OCI-LY1 (cell line): ENCODE results near the gene PPP2R2C.

Experiments
- CTCF ChIP-seq: fragments of 200-600 bp; sonication (generic), shearing (Covaris generic); IDR thresholded peaks from 2 replicates; pipeline ENCODE4 v1.5.1; 2017; ENCODE audit warnings: mild to moderate bottlenecking, antibody characterized with exemption, low read length, moderate library complexity, mixed read lengths
- EZH2 ChIP-seq: fragments of 200-600 bp; sonication (generic), shearing (Covaris generic); IDR thresholded peaks from 2 replicates; pipeline ENCODE4 v1.8.0; 2017; ENCODE audit warnings: borderline replicate concordance, mixed run types, mild to moderate bottlenecking, antibody characterized with exemption, low read length, moderate library complexity, mixed read lengths

GRCh38 chr4:6387946-6388345, 84.5 kb downstream of the PPP2R2C start:
- TF ChIP-seq EZH2, result no peak
- TF ChIP-seq CTCF, result no peak
